ENCODE results near the gene ARID4B. TPM values are rescaled to one million over a fixed set of nuclear protein-coding genes. Genes with fewer than 3 reads are reported as not detected.

The ARID4B gene
- total and polyA plus RNA-seq, 2 of the 13 experiments (the other 11 are each of a cell fraction or from before 2014, with no cell fraction given) = 9.7 to 24.6 TPM

DNA sequence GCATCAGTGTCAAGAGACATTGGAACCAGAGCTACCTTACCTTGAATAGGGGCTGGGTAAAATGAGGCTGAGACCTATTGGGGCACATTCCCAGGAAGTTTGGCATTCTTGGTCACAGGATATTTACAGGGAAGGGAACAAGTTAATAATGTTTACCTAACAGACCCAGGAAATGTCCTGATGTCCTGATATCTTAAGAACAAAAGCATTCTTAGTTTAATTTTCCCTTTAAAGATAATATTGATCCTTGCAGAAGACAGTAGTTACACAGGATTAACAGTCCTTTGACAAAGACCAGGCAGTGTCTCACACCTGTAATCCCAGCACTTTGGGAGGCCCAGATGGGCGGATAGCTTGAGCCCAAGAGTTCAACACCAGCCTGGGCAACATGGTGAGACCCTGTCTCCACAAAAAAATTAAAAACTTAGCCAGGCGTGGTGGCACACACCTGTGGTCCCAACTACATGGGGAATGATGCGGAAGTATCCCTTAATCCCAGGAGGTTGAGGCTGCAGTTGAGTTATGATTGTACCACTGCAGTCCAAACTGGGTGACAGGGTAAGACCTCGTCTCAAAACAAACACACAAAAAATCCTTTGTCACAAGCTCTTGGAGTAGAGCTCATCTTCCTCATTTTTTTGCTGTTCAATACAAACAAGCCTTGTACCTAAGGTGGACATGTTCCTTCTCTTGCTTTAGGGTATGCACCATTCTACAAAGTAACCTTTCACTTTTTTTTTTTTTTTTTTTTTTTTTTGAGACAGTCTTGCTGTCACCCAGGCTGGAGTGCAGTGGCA lies 198.0 kb downstream of the ARID4B start (continued):
- TF ChIP-seq ASH2L (IDR thresholded peaks at IDR 0.05; ENCODE audit: insufficient read length, low read depth, low read length) (peak; percentile 32), ZNF749 (CRISPR knock-in tag; IDR thresholded peaks at IDR 0.05; ENCODE audit: borderline replicate concordance) (no peak), ISX (CRISPR knock-in tag; conservative IDR thresholded peaks at IDR 0.05) (no peak), DNMT1 (CRISPR knock-in tag; IDR thresholded peaks at IDR 0.05) (no peak), MED1 (CRISPR knock-in tag; IDR thresholded peaks at IDR 0.05) (peak; percentile 90), ZNF782 (CRISPR knock-in tag; IDR thresholded peaks at IDR 0.05; ENCODE audit: borderline replicate concordance) (no peak), HMG20A (CRISPR knock-in tag; IDR thresholded peaks at IDR 0.05; ENCODE audit: borderline replicate concordance) (peak; percentile 58; the same call in 1 of the 2 replicates), ZMYM3 (CRISPR knock-in tag; IDR thresholded peaks at IDR 0.05) (no peak), MTA3 (CRISPR knock-in tag; IDR thresholded peaks at IDR 0.05) (no peak), ZNF563 (CRISPR knock-in tag; IDR thresholded peaks at IDR 0.05) (no peak), U2AF1 (optimal IDR thresholded peaks at IDR 0.05; ENCODE audit: low read depth, low read length) (no peak), SAP130 (CRISPR knock-in tag; IDR thresholded peaks at IDR 0.05; ENCODE audit: low read depth) (peak; percentile 53), MAFF (IDR thresholded peaks at IDR 0.05; ENCODE audit: low read depth, low read length) (no peak), ZNF616 (CRISPR knock-in tag; IDR thresholded peaks at IDR 0.05; ENCODE audit: low read depth) (no peak), NFE2L1 (CRISPR knock-in tag; IDR thresholded peaks at IDR 0.05; ENCODE audit: borderline replicate concordance) (no peak), ZNF83 (CRISPR knock-in tag; IDR thresholded peaks at IDR 0.05; ENCODE audit: borderline replicate concordance) (no peak), BHLHE40 (IDR thresholded peaks at IDR 0.05; ENCODE audit: low read length) (no peak), SIN3A (IDR thresholded peaks at IDR 0.05; ENCODE audit: borderline replicate concordance, low read depth, low read length) (no peak), KDM1A (CRISPR knock-in tag; IDR thresholded peaks at IDR 0.05) (no peak)
- TF ChIP-seq, protein P1, sequence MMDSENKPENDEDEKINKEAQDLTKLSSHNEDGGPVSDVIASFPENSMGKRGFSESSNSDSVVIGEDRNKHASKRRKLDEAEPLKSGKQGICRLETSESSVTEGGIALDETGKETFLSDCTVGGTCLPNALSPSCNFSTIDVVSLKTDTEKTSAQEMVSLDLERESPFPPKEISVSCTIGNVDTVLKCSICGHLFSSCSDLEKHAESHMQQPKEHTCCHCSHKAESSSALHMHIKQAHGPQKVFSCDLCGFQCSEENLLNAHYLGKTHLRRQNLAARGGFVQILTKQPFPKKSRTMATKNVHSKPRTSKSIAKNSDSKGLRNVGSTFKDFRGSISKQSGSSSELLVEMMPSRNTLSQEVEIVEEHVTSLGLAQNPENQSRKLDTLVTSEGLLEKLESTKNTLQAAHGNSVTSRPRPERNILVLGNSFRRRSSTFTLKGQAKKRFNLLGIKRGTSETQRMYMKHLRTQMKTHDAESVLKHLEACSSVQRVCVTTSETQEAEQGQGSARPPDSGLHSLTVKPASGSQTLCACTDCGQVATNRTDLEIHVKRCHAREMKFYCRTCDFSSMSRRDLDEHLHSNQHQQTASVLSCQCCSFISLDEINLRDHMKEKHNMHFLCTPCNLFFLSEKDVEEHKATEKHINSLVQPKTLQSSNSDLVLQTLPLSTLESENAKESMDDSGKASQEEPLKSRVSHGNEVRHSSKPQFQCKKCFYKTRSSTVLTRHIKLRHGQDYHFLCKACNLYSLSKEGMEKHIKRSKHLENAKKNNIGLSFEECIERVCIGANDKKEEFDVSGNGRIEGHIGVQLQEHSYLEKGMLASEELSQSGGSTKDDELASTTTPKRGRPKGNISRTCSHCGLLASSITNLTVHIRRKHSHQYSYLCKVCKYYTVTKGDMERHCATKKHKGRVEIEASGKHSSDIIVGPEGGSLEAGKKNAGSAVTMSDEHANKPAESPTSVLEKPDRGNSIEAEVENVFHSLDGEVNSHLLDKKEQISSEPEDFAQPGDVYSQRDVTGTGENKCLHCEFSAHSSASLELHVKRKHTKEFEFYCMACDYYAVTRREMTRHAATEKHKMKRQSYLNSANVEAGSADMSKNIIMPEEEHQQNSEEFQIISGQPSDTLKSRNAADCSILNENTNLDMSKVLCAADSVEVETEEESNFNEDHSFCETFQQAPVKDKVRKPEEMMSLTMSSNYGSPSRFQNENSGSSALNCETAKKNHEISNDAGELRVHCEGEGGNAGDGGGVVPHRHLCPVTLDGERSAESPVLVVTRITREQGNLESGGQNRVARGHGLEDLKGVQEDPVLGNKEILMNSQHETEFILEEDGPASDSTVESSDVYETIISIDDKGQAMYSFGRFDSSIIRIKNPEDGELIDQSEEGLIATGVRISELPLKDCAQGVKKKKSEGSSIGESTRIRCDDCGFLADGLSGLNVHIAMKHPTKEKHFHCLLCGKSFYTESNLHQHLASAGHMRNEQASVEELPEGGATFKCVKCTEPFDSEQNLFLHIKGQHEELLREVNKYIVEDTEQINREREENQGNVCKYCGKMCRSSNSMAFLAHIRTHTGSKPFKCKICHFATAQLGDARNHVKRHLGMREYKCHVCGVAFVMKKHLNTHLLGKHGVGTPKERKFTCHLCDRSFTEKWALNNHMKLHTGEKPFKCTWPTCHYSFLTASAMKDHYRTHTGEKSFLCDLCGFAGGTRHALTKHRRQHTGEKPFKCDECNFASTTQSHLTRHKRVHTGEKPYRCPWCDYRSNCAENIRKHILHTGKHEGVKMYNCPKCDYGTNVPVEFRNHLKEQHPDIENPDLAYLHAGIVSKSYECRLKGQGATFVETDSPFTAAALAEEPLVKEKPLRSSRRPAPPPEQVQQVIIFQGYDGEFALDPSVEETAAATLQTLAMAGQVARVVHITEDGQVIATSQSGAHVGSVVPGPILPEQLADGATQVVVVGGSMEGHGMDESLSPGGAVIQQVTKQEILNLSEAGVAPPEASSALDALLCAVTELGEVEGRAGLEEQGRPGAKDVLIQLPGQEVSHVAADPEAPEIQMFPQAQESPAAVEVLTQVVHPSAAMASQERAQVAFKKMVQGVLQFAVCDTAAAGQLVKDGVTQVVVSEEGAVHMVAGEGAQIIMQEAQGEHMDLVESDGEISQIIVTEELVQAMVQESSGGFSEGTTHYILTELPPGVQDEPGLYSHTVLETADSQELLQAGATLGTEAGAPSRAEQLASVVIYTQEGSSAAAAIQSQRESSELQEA (CRISPR knock-in tag; IDR thresholded peaks at IDR 0.05; ENCODE audit: not compliant biosample characterization) = no peak
- TF ChIP-seq, protein P2, sequence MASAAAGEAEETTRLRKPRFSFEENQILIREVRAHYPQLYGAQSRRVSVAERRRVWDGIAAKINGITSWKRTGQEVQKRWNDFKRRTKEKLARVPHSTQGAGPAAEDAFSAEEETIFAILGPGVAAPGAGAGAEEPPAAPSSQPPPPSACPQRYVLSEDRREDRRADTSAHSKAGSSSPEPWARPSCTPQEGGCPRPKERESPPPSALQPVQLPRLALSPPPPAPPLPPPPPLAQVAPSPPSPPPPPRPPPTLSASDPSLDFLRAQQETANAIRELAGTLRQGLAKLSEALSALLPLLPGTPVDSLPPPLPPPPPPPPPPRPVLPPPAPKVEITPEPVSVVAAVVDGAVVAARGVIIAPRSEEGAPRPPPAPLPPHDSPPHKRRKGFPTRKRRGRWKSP (CRISPR knock-in tag; IDR thresholded peaks at IDR 0.05) = no peak

Measured in HepG2 (cell line).